ENCODE data around the gene LSM14B.

DNA sequence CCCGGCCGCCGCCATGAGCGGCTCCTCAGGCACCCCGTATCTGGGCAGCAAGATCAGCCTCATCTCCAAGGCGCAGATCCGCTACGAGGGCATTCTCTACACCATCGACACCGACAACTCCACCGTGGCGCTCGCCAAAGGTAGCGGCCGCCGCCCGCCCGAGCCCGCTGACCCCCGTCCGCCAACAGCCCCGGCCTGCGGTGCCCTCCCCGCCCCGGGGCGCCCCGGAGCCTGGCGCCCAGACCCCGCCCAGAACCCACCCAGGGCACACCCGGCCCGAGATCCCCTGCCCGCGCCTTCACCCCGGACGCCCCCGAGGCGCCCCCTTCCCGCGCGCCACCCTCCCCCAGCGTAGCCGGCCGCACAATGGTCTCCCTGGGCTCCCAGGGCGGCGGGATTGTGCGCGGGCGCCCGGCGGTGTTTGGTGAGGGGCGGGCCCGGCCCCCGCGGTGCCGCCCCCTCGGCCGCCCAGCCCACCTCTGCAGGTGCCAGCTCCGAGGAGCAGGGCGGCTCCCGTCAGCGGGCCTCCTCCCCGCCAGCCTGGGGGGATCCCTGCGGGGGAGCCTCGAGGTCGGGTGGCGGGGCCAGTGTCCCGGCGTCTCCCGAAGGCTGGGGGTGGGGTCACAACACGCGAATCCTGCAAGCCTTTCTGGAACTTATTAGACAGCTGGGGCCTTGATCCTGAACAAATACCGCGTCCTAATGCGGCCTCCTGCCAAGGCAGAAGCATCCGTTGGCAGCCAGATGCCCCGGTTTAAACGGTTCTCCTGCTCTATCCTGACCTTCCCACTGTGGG lies 577 bp downstream of the LSM14B start:
- TF ChIP-seq, protein P1, sequence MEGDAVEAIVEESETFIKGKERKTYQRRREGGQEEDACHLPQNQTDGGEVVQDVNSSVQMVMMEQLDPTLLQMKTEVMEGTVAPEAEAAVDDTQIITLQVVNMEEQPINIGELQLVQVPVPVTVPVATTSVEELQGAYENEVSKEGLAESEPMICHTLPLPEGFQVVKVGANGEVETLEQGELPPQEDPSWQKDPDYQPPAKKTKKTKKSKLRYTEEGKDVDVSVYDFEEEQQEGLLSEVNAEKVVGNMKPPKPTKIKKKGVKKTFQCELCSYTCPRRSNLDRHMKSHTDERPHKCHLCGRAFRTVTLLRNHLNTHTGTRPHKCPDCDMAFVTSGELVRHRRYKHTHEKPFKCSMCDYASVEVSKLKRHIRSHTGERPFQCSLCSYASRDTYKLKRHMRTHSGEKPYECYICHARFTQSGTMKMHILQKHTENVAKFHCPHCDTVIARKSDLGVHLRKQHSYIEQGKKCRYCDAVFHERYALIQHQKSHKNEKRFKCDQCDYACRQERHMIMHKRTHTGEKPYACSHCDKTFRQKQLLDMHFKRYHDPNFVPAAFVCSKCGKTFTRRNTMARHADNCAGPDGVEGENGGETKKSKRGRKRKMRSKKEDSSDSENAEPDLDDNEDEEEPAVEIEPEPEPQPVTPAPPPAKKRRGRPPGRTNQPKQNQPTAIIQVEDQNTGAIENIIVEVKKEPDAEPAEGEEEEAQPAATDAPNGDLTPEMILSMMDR (IDR thresholded peaks at IDR 0.05; ENCODE audit: low read length), result no peak
- TF ChIP-seq EZH2 (IDR thresholded peaks at IDR 0.05; ENCODE audit: borderline replicate concordance, low read length), result no peak

Data from OCI-LY1 (cell line).